ENCODE results near the gene XIRP2. TPM values are rescaled to one million over a fixed set of nuclear protein-coding genes. Genes with fewer than 3 reads are reported as not detected.

Gene XIRP2
- total RNA-seq, 1 donor from 2014 or later: 298 TPM

GRCh38 chr2:167293943-167294775 lies 405.9 kb downstream of the XIRP2 start:
- intact Hi-C loops (cut with DNase I): loop anchor here (2.0 to 5.0 kb wide), 2 partner anchors 17 to 103 kb away; no protein-coding TSS in a partner anchor
- DNase-seq (ENCODE audit: missing footprints): peak; percentile 60
- no peak for ATAC-seq

- ATAC-seq (no peak), DNase-seq (ENCODE audit: missing footprints) (no peak)
- intact Hi-C loops (cut with DNase I): loop anchor here (5.0 kb wide), 1 partner anchor 103 kb away; no protein-coding TSS in a partner anchor
Observed at GRCh38 chr2:167294776-167295140, 406.5 kb downstream of the XIRP2 start.

GRCh38 chr2:167297292-167297691 lies 409.0 kb downstream of the XIRP2 start:
- intact Hi-C loops (cut with DNase I): no loop called here

GRCh38 chr2:167298017-167298416 lies 409.7 kb downstream of the XIRP2 start:
- DNase-seq (ENCODE audit: missing footprints) (no peak), ATAC-seq (no peak)
- intact Hi-C loops (cut with DNase I): no loop called here

More at GRCh38 chr2:167297292-167297691, 409.0 kb downstream of the XIRP2 start:
- no peak for DNase-seq (ENCODE audit: missing footprints)
- no peak for ATAC-seq
